ENCODE results near the gene SS18L1.

DNA sequence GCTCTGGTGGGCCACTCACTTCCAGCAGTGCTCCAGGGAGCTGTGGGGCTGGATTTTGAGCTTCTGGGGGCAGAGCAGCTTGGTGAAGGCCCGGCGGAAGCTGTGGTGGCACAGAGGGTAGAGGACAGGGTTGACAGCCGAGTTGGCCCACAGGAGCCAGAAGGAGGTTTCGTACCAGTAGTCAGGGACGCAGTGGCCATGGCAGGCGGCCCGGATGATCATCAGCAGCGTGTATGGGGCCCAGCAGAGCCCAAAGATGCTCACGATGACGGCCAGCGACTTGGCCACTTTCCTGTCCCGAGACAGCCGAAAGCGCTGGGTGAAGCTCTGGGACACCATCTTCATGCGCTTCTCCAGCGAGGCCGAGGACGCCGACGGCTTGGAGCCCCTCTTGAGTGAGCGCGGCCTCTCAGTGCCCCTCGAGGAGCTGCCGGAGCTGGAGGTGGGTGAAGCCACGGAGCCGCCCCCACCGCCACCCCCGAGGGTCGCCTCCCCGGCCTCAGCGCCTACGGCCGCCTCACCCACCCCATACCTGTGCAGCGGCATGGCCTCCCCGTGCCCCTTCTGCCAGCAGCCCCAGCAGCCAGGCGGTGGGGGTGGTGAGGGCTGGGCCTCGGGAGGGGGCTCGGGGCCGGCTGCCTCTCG is 72.5 kb downstream of the SS18L1 start:
- TF ChIP-seq, protein P1, sequence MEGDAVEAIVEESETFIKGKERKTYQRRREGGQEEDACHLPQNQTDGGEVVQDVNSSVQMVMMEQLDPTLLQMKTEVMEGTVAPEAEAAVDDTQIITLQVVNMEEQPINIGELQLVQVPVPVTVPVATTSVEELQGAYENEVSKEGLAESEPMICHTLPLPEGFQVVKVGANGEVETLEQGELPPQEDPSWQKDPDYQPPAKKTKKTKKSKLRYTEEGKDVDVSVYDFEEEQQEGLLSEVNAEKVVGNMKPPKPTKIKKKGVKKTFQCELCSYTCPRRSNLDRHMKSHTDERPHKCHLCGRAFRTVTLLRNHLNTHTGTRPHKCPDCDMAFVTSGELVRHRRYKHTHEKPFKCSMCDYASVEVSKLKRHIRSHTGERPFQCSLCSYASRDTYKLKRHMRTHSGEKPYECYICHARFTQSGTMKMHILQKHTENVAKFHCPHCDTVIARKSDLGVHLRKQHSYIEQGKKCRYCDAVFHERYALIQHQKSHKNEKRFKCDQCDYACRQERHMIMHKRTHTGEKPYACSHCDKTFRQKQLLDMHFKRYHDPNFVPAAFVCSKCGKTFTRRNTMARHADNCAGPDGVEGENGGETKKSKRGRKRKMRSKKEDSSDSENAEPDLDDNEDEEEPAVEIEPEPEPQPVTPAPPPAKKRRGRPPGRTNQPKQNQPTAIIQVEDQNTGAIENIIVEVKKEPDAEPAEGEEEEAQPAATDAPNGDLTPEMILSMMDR (conservative IDR thresholded peaks at IDR 0.05; ENCODE audit: low read length) = no peak
- TF ChIP-seq EZH2phosphoT487 (IDR thresholded peaks at IDR 0.05; ENCODE audit: borderline replicate concordance, low read depth, low read length) = no peak

Data from OCI-LY7 (cell line).